H1 (cell line): Measurements from ENCODE around the gene GDPD1. TPM values are rescaled to one million over a fixed set of nuclear protein-coding genes. Genes with fewer than 3 reads are reported as not detected.

Source experiments
- CTCF ChIA-PET: fragments of 300-600 bp; sonication (Branson Sonifier 250); formaldehyde crosslinking; loops from one replicate; lab custom pipeline; 2021; ENCODE audit not compliant: partially characterized antibody; lab: Charles Lee
- POLR2A ChIA-PET: fragments of 300-600 bp; sonication (Branson Sonifier 250); formaldehyde crosslinking; loops from one replicate; lab custom pipeline; 2021; ENCODE audit warnings: inconsistent platforms; ENCODE audit not compliant: partially characterized antibody; lab: Charles Lee
- DNase-seq, 2 experiments: peaks; one replicate each; pipeline versions ENCODE4 v3.0.0 to v3.0.0-alpha.2; 2010 to 2022; ENCODE audit warnings: low spot score in 2 of 2, low read depth in 1 of 2, mixed read lengths in 1 of 2
- FAIRE-seq: peaks from 2 replicates; lab custom pipeline; 2011; peaks lifted over from hg19 to GRCh38; lab: Jason Lieb, UNC
- H2AFZ ChIP-seq: 2 replicates; pipeline ENCODE4 v1.8.1; 2012; ENCODE audit warnings: low read length, inconsistent platforms
- H2AK5ac ChIP-seq: 2 replicates; pipeline ENCODE4 v1.6.1; 2013; ENCODE audit warnings: low read depth, low read length
- H2BK120ac ChIP-seq: replicated peaks from 2 replicates; pipeline ENCODE3; 2013; ENCODE audit warnings: low read depth, low read length, inconsistent platforms
- H2BK12ac ChIP-seq: 2 replicates; pipeline ENCODE4 v1.6.1; 2013; ENCODE audit warnings: low read depth, low read length
- H2BK15ac ChIP-seq: 2 replicates; pipeline ENCODE4 v1.6.1; 2013; ENCODE audit warnings: low read length
- H2BK20ac ChIP-seq: 2 replicates; pipeline ENCODE4 v1.6.1; 2013; ENCODE audit warnings: low read length
- H2BK5ac ChIP-seq: 2 replicates; pipeline ENCODE4 v1.6.1; 2013; ENCODE audit warnings: low read depth, low read length
- H3K14ac ChIP-seq: 2 replicates; pipeline ENCODE4 v1.6.1; 2013; ENCODE audit warnings: inconsistent platforms; ENCODE audit not compliant: insufficient read length
- H3K18ac ChIP-seq: 2 replicates; pipeline ENCODE4 v1.6.1; 2013; ENCODE audit warnings: low read length; ENCODE audit errors: extremely low read depth
- H3K23ac ChIP-seq: 2 replicates; pipeline ENCODE4 v1.6.1; 2013; ENCODE audit warnings: inconsistent platforms; ENCODE audit not compliant: insufficient read length
- H3K23me2 ChIP-seq: 2 replicates; pipeline ENCODE4 v1.6.1; 2013; ENCODE audit warnings: low read depth, low read length
- H3K27ac ChIP-seq: 2 replicates; pipeline ENCODE4 v1.6.1; 2011; ENCODE audit warnings: low read depth, low read length, inconsistent platforms
- H3K27me3 ChIP-seq, 4 experiments: replicated peaks in 1 of 4; 1 replicate in 1 of 4; 2 replicates in 3 of 4; pipeline versions ENCODE4 v1.6.1 to v1.8.1; 2011 to 2013; ENCODE audit warnings: low read length in 3 of 4, mild to moderate bottlenecking in 3 of 4, inconsistent platforms in 2 of 4, mixed read lengths in 2 of 4, moderate library complexity in 1 of 4; ENCODE audit not compliant: control insufficient read depth in 3 of 4, insufficient read depth in 3 of 4; ENCODE audit errors: extremely low read depth in 1 of 4
- H3K36me3 ChIP-seq, 4 experiments: 2 replicates each; pipeline versions ENCODE4 v1.6.1 to v1.8.1; 2011 to 2013; ENCODE audit warnings: mild to moderate bottlenecking in 4 of 4, low read length in 3 of 4, moderate library complexity in 2 of 4, control low read depth in 1 of 4, inconsistent platforms in 1 of 4; ENCODE audit not compliant: insufficient read depth in 4 of 4, control insufficient read depth in 2 of 4
- H3K4ac ChIP-seq: replicated peaks from 2 replicates; pipeline ENCODE3; 2013; ENCODE audit warnings: low read length, low read depth, mixed read lengths, inconsistent platforms; ENCODE audit not compliant: insufficient read length
- H3K4me1 ChIP-seq, 4 experiments: replicated peaks in 1 of 4; 1 replicate in 1 of 4; 2 replicates in 3 of 4; pipeline versions ENCODE4 v1.6.1 to v1.8.1; 2011 to 2013; ENCODE audit warnings: low read length in 3 of 4, inconsistent platforms in 2 of 4, mixed read lengths in 1 of 4; ENCODE audit not compliant: insufficient read depth in 4 of 4, control insufficient read depth in 3 of 4
- H3K4me2 ChIP-seq, 2 experiments: 2 replicates each; pipeline versions ENCODE4 v1.6.1 to v1.8.1; 2011 to 2013; ENCODE audit warnings: low read depth in 2 of 2, low read length in 2 of 2, control low read depth in 1 of 2, inconsistent platforms in 1 of 2, mild to moderate bottlenecking in 1 of 2; ENCODE audit not compliant: insufficient read depth in 1 of 2
- H3K4me3 ChIP-seq, 4 experiments: fragments of 200-600, 300-600 bp in 1 of 4; sonication (generic), shearing (Covaris generic), sonication (Bioruptor Twin) in 1 of 4; 2 replicates each; pipeline versions ENCODE4 v1.5.1 to v1.8.1; 2011 to 2016; ENCODE audit warnings: low read length in 4 of 4, low read depth in 3 of 4, control low read depth in 2 of 4, inconsistent platforms in 2 of 4, mild to moderate bottlenecking in 2 of 4, mixed read lengths in 1 of 4, moderate library complexity in 1 of 4; ENCODE audit not compliant: insufficient read depth in 2 of 4; ENCODE audit errors: extremely low read depth in 1 of 4
- H3K56ac ChIP-seq: replicated peaks from 2 replicates; pipeline ENCODE3; 2013; ENCODE audit warnings: low read depth, mild to moderate bottlenecking, mixed read lengths, low read length, inconsistent platforms; ENCODE audit not compliant: insufficient read length
- H3K79me1 ChIP-seq: 2 replicates; pipeline ENCODE4 v1.6.1; 2013; ENCODE audit warnings: low read depth, low read length, control low read depth
- H3K79me2 ChIP-seq, 2 experiments: 2 replicates each; pipeline versions ENCODE4 v1.6.1 to v1.8.1; 2012 to 2013; ENCODE audit warnings: low read length in 2 of 2, mild to moderate bottlenecking in 2 of 2, inconsistent platforms in 1 of 2; ENCODE audit not compliant: insufficient read depth in 2 of 2, control insufficient read depth in 1 of 2
- H3K9ac ChIP-seq, 4 experiments: replicated peaks in 1 of 4; 1 replicate in 1 of 4; 2 replicates in 3 of 4; pipeline versions ENCODE4 v1.6.1 to v1.8.1; 2011 to 2013; ENCODE audit warnings: low read depth in 3 of 4, low read length in 3 of 4, control low read depth in 2 of 4, mild to moderate bottlenecking in 2 of 4, moderate library complexity in 2 of 4, inconsistent platforms in 1 of 4; ENCODE audit errors: extremely low read depth in 1 of 4
- H3K9me3 ChIP-seq, 2 experiments: 2 replicates each; pipeline versions ENCODE4 v1.6.1 to v1.8.1; 2012 to 2013; ENCODE audit warnings: mild to moderate bottlenecking in 2 of 2, moderate library complexity in 2 of 2, control low read depth in 1 of 2, inconsistent platforms in 1 of 2, low read depth in 1 of 2, low read length in 1 of 2, mixed read lengths in 1 of 2; ENCODE audit not compliant: insufficient read depth in 2 of 2
- H4K20me1 ChIP-seq, 2 experiments: replicated peaks in 1 of 2; 2 replicates each; pipeline versions ENCODE3 to v1.8.1; 2011 to 2013; ENCODE audit warnings: inconsistent platforms in 2 of 2, low read length in 2 of 2, mild to moderate bottlenecking in 1 of 2; ENCODE audit not compliant: insufficient read depth in 2 of 2, control insufficient read depth in 1 of 2
- H4K5ac ChIP-seq: 2 replicates; pipeline ENCODE4 v1.6.1; 2013; ENCODE audit warnings: low read length, low read depth, mixed read lengths, inconsistent platforms; ENCODE audit not compliant: insufficient read length
- H4K8ac ChIP-seq: 2 replicates; pipeline ENCODE4 v1.8.0; 2013; ENCODE audit warnings: mild to moderate bottlenecking, moderate library complexity, low read length, inconsistent platforms; ENCODE audit not compliant: insufficient read depth; ENCODE audit errors: extremely low read depth
- H4K91ac ChIP-seq: replicated peaks from 2 replicates; pipeline ENCODE3; 2013; ENCODE audit warnings: low read length, mixed read lengths, inconsistent platforms; ENCODE audit not compliant: insufficient read length
- ASH2L ChIP-seq: fragments of 200-600, 300-600 bp; sonication (generic); IDR thresholded peaks from one replicate; pipeline ENCODE4 v1.7.1; 2017; ENCODE audit warnings: low read length
- CBX8 ChIP-seq: fragments of 300-800, 300-1000 bp; sonication (generic); IDR thresholded peaks from 2 replicates; pipeline ENCODE4 v1.7.1; 2016; ENCODE audit warnings: low read depth, low read length, borderline replicate concordance
- CEBPB ChIP-seq: IDR thresholded peaks from 2 replicates; pipeline ENCODE4 v1.6.1; 2012; ENCODE audit warnings: low read depth, low read length
- E2F6 ChIP-seq: IDR thresholded peaks from 2 replicates; pipeline ENCODE4 v1.6.1; 2012; ENCODE audit warnings: inconsistent platforms
- HDAC2 ChIP-seq, 2 experiments: fragments of 300-600 bp in 1 of 2; sonication (generic) in 1 of 2; IDR thresholded peaks; 2 replicates each; pipeline ENCODE4 v1.6.1; 2011 to 2012; ENCODE audit warnings: low read depth in 2 of 2, low read length in 2 of 2, mild to moderate bottlenecking in 2 of 2, moderate library complexity in 2 of 2, borderline replicate concordance in 1 of 2, inconsistent platforms in 1 of 2
- NRF1 ChIP-seq: IDR thresholded peaks from 2 replicates; pipeline ENCODE4 v1.6.1; 2011; ENCODE audit warnings: mild to moderate bottlenecking, low read depth, low read length, improper control_type of control experiment
- PHF8 ChIP-seq: fragments of 200-600 bp; sonication (generic); conservative IDR thresholded peaks from 2 replicates; pipeline ENCODE4 v1.7.1; 2012; ENCODE audit warnings: low read depth, mild to moderate bottlenecking, inconsistent platforms, low read length, moderate library complexity
- POLR2A ChIP-seq, 2 experiments: IDR thresholded peaks; 1 replicate in 1 of 2; 2 replicates in 1 of 2; pipeline ENCODE4 v1.6.1; 2011; ENCODE audit warnings: low read depth in 2 of 2, low read length in 2 of 2, mild to moderate bottlenecking in 2 of 2; ENCODE audit errors: control extremely low read depth in 1 of 2
- POLR2AphosphoS5 ChIP-seq: IDR thresholded peaks from 2 replicates; pipeline ENCODE4 v1.6.1; 2011; ENCODE audit warnings: low read depth, low read length
- RBBP5 ChIP-seq: IDR thresholded peaks from 2 replicates; pipeline ENCODE4 v1.7.1; 2012; ENCODE audit warnings: low read depth, mild to moderate bottlenecking, inconsistent platforms, low read length, moderate library complexity, borderline replicate concordance
- RFX5 ChIP-seq: IDR thresholded peaks from 2 replicates; pipeline ENCODE4 v1.6.1; 2011; ENCODE audit warnings: low read depth, low read length, improper control_type of control experiment, borderline replicate concordance
- SAP30 ChIP-seq: fragments of 300-600 bp; sonication (generic); IDR thresholded peaks from 2 replicates; pipeline ENCODE4 v1.7.1; 2012; ENCODE audit warnings: low read length, moderate library complexity, mild to moderate bottlenecking, inconsistent platforms; ENCODE audit not compliant: insufficient read depth, insufficient replicate concordance
- SIRT6 ChIP-seq: IDR thresholded peaks from one replicate; pipeline ENCODE4 v1.7.1; 2012; ENCODE audit warnings: low read length, inconsistent platforms
- SIX5 ChIP-seq: IDR thresholded peaks from 2 replicates; pipeline ENCODE4 v1.6.1; 2011; ENCODE audit warnings: mild to moderate bottlenecking, low read depth, low read length
- TAF1 ChIP-seq: IDR thresholded peaks from 2 replicates; pipeline ENCODE4 v1.6.1; 2011; ENCODE audit warnings: mild to moderate bottlenecking, low read depth, low read length
- TBP ChIP-seq: IDR thresholded peaks from 2 replicates; pipeline ENCODE4 v1.6.1; 2011; ENCODE audit warnings: low read depth, low read length, improper control_type of control experiment
- WGBS, 2 experiments: shearing (Covaris generic) in 1 of 2; methylation state at CpG; one replicate each; pipeline versions ENCODE4 v1.1.6 to v1.1.7; 2013 to 2015; ENCODE audit warnings: low lambda C conversion rate in 2 of 2, mixed read lengths in 2 of 2, inconsistent platforms in 1 of 2, low coverage in 1 of 2, missing lambda C conversion rate in 1 of 2; ENCODE audit not compliant: insufficient replicate concordance in 2 of 2, insufficient coverage in 1 of 2, insufficient read length in 1 of 2; ENCODE audit errors: extremely low coverage in 1 of 2, missing lambda C conversion rate in 1 of 2; 5-methylcytosine and 5-hydroxymethylcytosine counted together
- polyA plus RNA-seq, 7 experiments: library from polyadenylated mRNA; depleted of rRNA in 3 of 7; stranded (reverse) in 5 of 7; unstranded in 2 of 7; fragments of >200 nt in 5 of 7; fragments of 200-250 nt in 2 of 7; gene quantifications; 1 replicate in 5 of 7; 2 replicates in 1 of 7; 4 replicates in 1 of 7; pipeline versions ENCODE4 v1.2.1 to v1.2.3, GENCODE V29; 2011 to 2013; ENCODE audit warnings: missing spikeins in 2 of 7, mixed read lengths in 2 of 7
- total RNA-seq: library from RNA; stranded (reverse); fragmentation: NEBNext Ultra II Directional; extraction: Animal tissue kit (Norgen Biotek cat#: 25700); gene quantifications from 2 replicates; pipeline ENCODE4 v1.2.1, GENCODE V29; 2021

Gene GDPD1
- total and polyA plus RNA-seq, 2 of the 8 experiments (the other 6 are each of a cell fraction or from before 2014, with no cell fraction given): 3.2 to 7.7 TPM

DNA sequence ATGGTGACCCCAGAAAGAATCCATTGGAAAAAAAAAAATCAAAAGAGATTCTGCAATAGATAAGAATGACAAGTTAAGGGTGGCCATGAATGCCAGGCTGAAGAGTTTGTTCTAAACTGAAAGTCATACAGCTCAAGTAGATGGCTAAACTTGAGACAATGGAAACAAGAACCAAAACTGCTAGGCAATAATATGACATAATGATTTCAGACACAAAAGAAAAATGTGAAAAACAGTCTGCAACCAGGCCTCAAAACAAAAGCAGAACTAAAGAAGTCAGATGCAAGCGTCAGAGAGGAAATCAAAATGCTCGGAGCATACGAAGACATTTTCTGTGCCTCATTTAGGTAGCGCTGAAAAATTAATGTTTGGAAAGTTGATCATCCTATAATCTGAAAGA, 56.7 kb downstream of the GDPD1 start:
- no peaks in the 10 kb centered on the region for H3K23me2 ChIP-seq
- H2AK5ac ChIP-seq: no peak overlapping the region
- no peak overlapping the region for H3K27ac ChIP-seq
- FAIRE-seq: no peak
- H4K5ac ChIP-seq: no peak overlapping the region
- H2BK5ac ChIP-seq: no peak overlapping the region
- no peak overlapping the region for H3K23ac ChIP-seq
- H3K79me1 ChIP-seq: no peaks in the 10 kb centered on the region
- no peak overlapping the region for H3K4me2 ChIP-seq
- ChIA-PET POLR2A (no interaction called here), CTCF (no interaction called here)
- no peaks in the 10 kb centered on the region for H3K4me1 ChIP-seq
- no peak overlapping the region for H3K18ac ChIP-seq
- no peak overlapping the region for H2BK12ac ChIP-seq
- no peak overlapping the region for H4K8ac ChIP-seq
- 95% methylated on average over 4 of the region's 4 CpGs; no CpG with 5 or more reads in 1 of the 2 experiments for WGBS, 2 experiments
- no peak overlapping the region for H3K9ac ChIP-seq
- no peak overlapping the region for H3K56ac ChIP-seq
- no peak for DNase-seq
- no peaks in the 10 kb centered on the region for H3K27me3 ChIP-seq
- no peak overlapping the region for H3K14ac ChIP-seq
- H2BK120ac ChIP-seq: no peak overlapping the region
- H4K20me1 ChIP-seq: no peaks in the 10 kb centered on the region
- no peaks in the 10 kb centered on the region for H3K36me3 ChIP-seq
- no peak overlapping the region for H4K91ac ChIP-seq
- H3K9me3 ChIP-seq: no peaks in the 10 kb centered on the region; a peak in 1 of 4 replicates
- no peak overlapping the region for H3K4ac ChIP-seq
- H2AFZ ChIP-seq: no peak overlapping the region
- H2BK20ac ChIP-seq: no peak overlapping the region
- no peak overlapping the region for H2BK15ac ChIP-seq
- H3K4me3 ChIP-seq: no peak overlapping the region
- no peaks in the 10 kb centered on the region for H3K79me2 ChIP-seq
- no peak for TF ChIP-seq PHF8
- TF ChIP-seq NRF1: no peak
- TF ChIP-seq E2F6: no peak
- no peak for TF ChIP-seq POLR2A (IDR thresholded peaks at IDR 0.05; ENCODE audit: control extremely low read depth in 1 of 2, low read depth in 2 of 2, low read length in 2 of 2)
- TF ChIP-seq ASH2L: no peak
- TF ChIP-seq CEBPB: no peak
- TF ChIP-seq TAF1: no peak
- TF ChIP-seq RBBP5: no peak
- no peak for TF ChIP-seq HDAC2 (IDR thresholded peaks at IDR 0.05; ENCODE audit: borderline replicate concordance in 1 of 2, low read depth in 2 of 2, low read length in 2 of 2)
- no peak for TF ChIP-seq POLR2AphosphoS5
- no peak for TF ChIP-seq SAP30
- no peak for TF ChIP-seq SIX5
- TF ChIP-seq RFX5: no peak
- TF ChIP-seq SIRT6: no peak
- no peak for TF ChIP-seq CBX8
- no peak for TF ChIP-seq TBP
